Lung (tissue), 12 donors: Measurements from ENCODE around the gene ERGIC1. TPM values are rescaled to one million over a fixed set of nuclear protein-coding genes. Genes with fewer than 3 reads are reported as not detected.

Experiments
- ATAC-seq: fragments of 200-7000 bp; cut with Tn5 transposase; one replicate; pipeline ENCODE4 v1.9.1; 2020; ENCODE audit warnings: moderate number of reproducible peaks; ENCODE audit not compliant: insufficient read depth, low FRiP score
- DNase-seq, 3 donors: peaks; one replicate each; pipeline ENCODE4 v3.0.0-alpha.2; 2013 to 2017
- H3K27ac ChIP-seq, 2 donors: one replicate each; pipeline ENCODE4 v1.5.1; 2013; ENCODE audit warnings: mild to moderate bottlenecking in 2 of 2, moderate library complexity in 2 of 2, control low read depth in 1 of 2, inconsistent platforms in 1 of 2, low read depth in 1 of 2, low read length in 1 of 2
- H3K27me3 ChIP-seq, 3 donors: one replicate each; pipeline ENCODE4 v1.5.1; 2013; ENCODE audit warnings: low read length in 2 of 3; ENCODE audit not compliant: control insufficient read depth in 3 of 3, insufficient read depth in 3 of 3
- H3K36me3 ChIP-seq, 4 donors: one replicate each; pipeline ENCODE4 v1.5.1; 2013; ENCODE audit warnings: low read length in 4 of 4, mild to moderate bottlenecking in 1 of 4, moderate library complexity in 1 of 4; ENCODE audit not compliant: control insufficient read depth in 4 of 4, insufficient read depth in 4 of 4
- H3K4me1 ChIP-seq, 5 donors: one replicate each; pipeline ENCODE4 v1.5.1; 2013; ENCODE audit warnings: low read length in 5 of 5, mild to moderate bottlenecking in 2 of 5, moderate library complexity in 1 of 5; ENCODE audit not compliant: control insufficient read depth in 5 of 5, insufficient read depth in 5 of 5
- H3K4me3 ChIP-seq: one replicate; pipeline ENCODE4 v1.5.1; 2013; ENCODE audit warnings: mild to moderate bottlenecking, control low read depth, moderate library complexity
- H3K9ac ChIP-seq, 2 donors: one replicate each; pipeline ENCODE4 v1.5.1; 2013; ENCODE audit warnings: low read length in 2 of 2, control low read depth in 1 of 2; ENCODE audit not compliant: insufficient read depth in 1 of 2
- H3K9me3 ChIP-seq, 4 donors: one replicate each; pipeline ENCODE4 v1.5.1; 2013; ENCODE audit warnings: low read length in 3 of 4, mild to moderate bottlenecking in 1 of 4, moderate library complexity in 1 of 4; ENCODE audit not compliant: control insufficient read depth in 4 of 4, insufficient read depth in 3 of 4
- CTCF ChIP-seq: IDR thresholded peaks from 2 replicates; pipeline ENCODE4 v1.5.1; 2012; ENCODE audit warnings: mild to moderate bottlenecking; ENCODE audit errors: control extremely low read depth, extremely low read depth
- WGBS, 2 donors: extraction: QIAGEN DNeasy Blood & Tissue Kit; methylation state at CpG; one replicate each; pipeline ENCODE4 v1.1.7; 2013; 5-methylcytosine and 5-hydroxymethylcytosine counted together
- polyA plus RNA-seq, 2 donors: library from polyadenylated mRNA; stranded (reverse); fragments of 200-250 nt; gene quantifications; one replicate each; pipeline ENCODE4 v1.2.1, GENCODE V29; 2013
- total RNA-seq, 2 donors: library from RNA; depleted of rRNA in 1 of 2; stranded (reverse); fragments of >200 nt in 1 of 2; gene quantifications; one replicate each; pipeline ENCODE4 v1.2.1, GENCODE V29; 2014 to 2021
- donor health status: control.
- donor health status: control.
- donor health status: Bipolar disorder and iron deficiency.
- donor health status: healthy.
- donor health status: DM: yes; HTN: yes; CAD: no.

ERGIC1 gene
- total and polyA plus RNA-seq, 4 donors = 62.2 to 215 (median 163) TPM

GRCh38 chr5:172973931-172974330 is 139.9 kb downstream of the ERGIC1 start:
- no peaks in the 10 kb centered on the region for H3K27me3 ChIP-seq
- H3K9ac ChIP-seq = no peak overlapping the region
- H3K36me3 ChIP-seq = peaks cover 0 to 4% (median 3%) of the 10 kb centered on the region in 4 donors
- WGBS, 2 donors = 88 to 89% methylated on average over 8 of the region's 8 CpGs
- DNase-seq (no peak), ATAC-seq (no peak)
- no peaks in the 10 kb centered on the region for H3K4me1 ChIP-seq
- no peaks in the 10 kb centered on the region for H3K9me3 ChIP-seq
- no peak for TF ChIP-seq CTCF
- H3K4me3 ChIP-seq = no peak overlapping the region
- H3K27ac ChIP-seq = no peak overlapping the region

GRCh38 chr5:172975289-172975688 is 141.2 kb downstream of the ERGIC1 start:
- no peak overlapping the region for H3K4me3 ChIP-seq
- H3K9me3 ChIP-seq = no peaks in the 10 kb centered on the region
- TF ChIP-seq CTCF = no peak
- ATAC-seq = no peak
- H3K9ac ChIP-seq = no peak overlapping the region
- no peak overlapping the region for H3K27ac ChIP-seq
- H3K4me1 ChIP-seq = no peaks in the 10 kb centered on the region
- H3K27me3 ChIP-seq = no peaks in the 10 kb centered on the region
- WGBS, 2 donors = 89 to 94% methylated on average over 11 of the region's 11 CpGs
- DNase-seq = no peak
- H3K36me3 ChIP-seq = no peaks in the 10 kb centered on the region

GRCh38 chr5:172979778-172980177 is 145.7 kb downstream of the ERGIC1 start:
- 88 to 95% methylated on average over 4 of the region's 4 CpGs for WGBS, 2 donors
- Histone ChIP-seq H3K4me1 (peaks cover 0 to 3% (median 0%) of the 10 kb centered on the region in 5 donors), H3K4me3 (no peak overlapping the region), H3K27me3 (no peaks in the 10 kb centered on the region), H3K9me3 (no peaks in the 10 kb centered on the region), H3K27ac (no peak overlapping the region), H3K36me3 (no peaks in the 10 kb centered on the region), H3K9ac (no peak overlapping the region)
- DNase-seq (no peak), ATAC-seq (no peak)
- no peak for TF ChIP-seq CTCF

GRCh38 chr5:172981931-172982330 is 147.9 kb downstream of the ERGIC1 start:
- Histone ChIP-seq H3K9me3 (no peaks in the 10 kb centered on the region), H3K27me3 (no peaks in the 10 kb centered on the region), H3K27ac (no peak overlapping the region), H3K4me3 (no peak overlapping the region), H3K36me3 (peaks cover 0 to 6% (median 3%) of the 10 kb centered on the region in 4 donors), H3K4me1 (peaks cover 4 to 10% (median 6%) of the 10 kb centered on the region in 5 donors), H3K9ac (no peak overlapping the region)
- WGBS, 2 donors = 95% methylated on average over 7 of the region's 7 CpGs
- DNase-seq (no peak), ATAC-seq (no peak)
- TF ChIP-seq CTCF = no peak
